MCF 10A (cell line): ENCODE results near the gene ADRA1B. TPM values are rescaled to one million over a fixed set of nuclear protein-coding genes. Genes with fewer than 3 reads are reported as not detected.

ENCODE experiments used
- BruUV-seq: library from RNA; stranded (reverse); fragments of 400-500 nt; replicated peaks from 2 replicates; lab custom pipeline; 2021; lab: Mats Ljungman, UMichigan
- CTCF ChIA-PET: fragments of 300-600 bp; sonication (Branson Sonifier 250); formaldehyde crosslinking; extraction: SDS; loops from one replicate; lab custom pipeline; 2021; ENCODE audit warnings: antibody characterized with exemption, inconsistent platforms; lab: Yijun Ruan, JAX
- POLR2A ChIA-PET: fragments of 300-600, 350-650 bp; sonication (Branson Sonifier 250); formaldehyde crosslinking; extraction: SDS; loops from one replicate; lab custom pipeline; 2020; ENCODE audit warnings: antibody characterized with exemption, inconsistent platforms; lab: Yijun Ruan, JAX
- DNase-seq: peaks from one replicate; pipeline ENCODE4 v3.0.0-alpha.2; 2018; ENCODE audit not compliant: unreplicated experiment
- H3K27ac Mint-ChIP-seq: one replicate; pipeline ENCODE4 v1.8.0; 2022; ENCODE audit warnings: mild to moderate bottlenecking, low read depth, mixed read lengths; ENCODE audit not compliant: unreplicated experiment
- H3K27me3 Mint-ChIP-seq: one replicate; pipeline ENCODE4 v1.8.0; 2022; ENCODE audit warnings: mixed read lengths; ENCODE audit not compliant: insufficient read depth, unreplicated experiment
- H3K36me3 Mint-ChIP-seq: one replicate; pipeline ENCODE4 v1.8.0; 2022; ENCODE audit warnings: mild to moderate bottlenecking, moderate library complexity, mixed read lengths; ENCODE audit not compliant: insufficient read depth, unreplicated experiment
- H3K4me1 Mint-ChIP-seq: one replicate; pipeline ENCODE4 v1.8.0; 2022; ENCODE audit warnings: mixed read lengths; ENCODE audit not compliant: insufficient read depth, unreplicated experiment
- H3K4me3 Mint-ChIP-seq: one replicate; pipeline ENCODE4 v1.8.0; 2022; ENCODE audit warnings: mild to moderate bottlenecking, moderate library complexity, mixed read lengths; ENCODE audit not compliant: unreplicated experiment
- H3K9me3 Mint-ChIP-seq: one replicate; pipeline ENCODE4 v1.8.0; 2022; ENCODE audit warnings: mixed read lengths; ENCODE audit not compliant: unreplicated experiment
- CTCF ChIP-seq: fragments of 200-600 bp; IDR thresholded peaks from one replicate; pipeline ENCODE4 v1.8.0; 2022; ENCODE audit warnings: antibody characterized with exemption, mild to moderate bottlenecking; ENCODE audit not compliant: unreplicated experiment
- intact Hi-C: fragments of 100-400 bp; cut with micrococcal nuclease; formaldehyde crosslinking; loops from 2 replicates; pipeline ENCODE4 v1.14.1; 2022
- total RNA-seq: library from RNA; stranded (reverse); gene quantifications from 2 replicates; pipeline ENCODE4 v1.2.3, GENCODE V29; 2022

ADRA1B gene
- total RNA-seq, 1 experiment from 2014 or later: 0.14 TPM

GRCh38 chr5:159928122-159928909, 12.0 kb downstream of the ADRA1B start:
- DNase-seq: peak; percentile 94
- ChIA-PET CTCF (interaction anchor here (0.6 to 1.7 kb wide), 8 partner anchors 9 to 1754 kb away, joined by 3 to 8 read pairs (median 4); no protein-coding TSS in a partner anchor), POLR2A (interaction anchor here (0.7 to 1.6 kb wide), 7 partner anchors 9 to 587 kb away, joined by 3 to 11 read pairs (median 4); no protein-coding TSS in a partner anchor)
- H3K4me3 Mint-ChIP-seq: peak overlapping the region; percentile 44
- BruUV-seq: no TSS peak
- no peak for TF ChIP-seq CTCF
- H3K27ac Mint-ChIP-seq: peak overlapping the region; percentile 33
- H3K9me3 Mint-ChIP-seq: no peaks in the 10 kb centered on the region
- H3K36me3 Mint-ChIP-seq: no peaks in the 10 kb centered on the region
- H3K4me1 Mint-ChIP-seq: peaks cover 17% of the 10 kb centered on the region
- no peaks in the 10 kb centered on the region for H3K27me3 Mint-ChIP-seq
- intact Hi-C loops: loop anchor here (2.0 kb wide), 1 partner anchor 78 kb away; no protein-coding TSS in a partner anchor

GRCh38 chr5:159929176-159929575, 12.9 kb downstream of the ADRA1B start:
- Mint-ChIP-seq H3K9me3 (no peaks in the 10 kb centered on the region), H3K36me3 (no peaks in the 10 kb centered on the region), H3K27ac (peak overlapping the region; percentile 33), H3K27me3 (no peaks in the 10 kb centered on the region), H3K4me1 (peaks cover 17% of the 10 kb centered on the region), H3K4me3 (no peak overlapping the region)
- BruUV-seq: no TSS peak
- no peak for TF ChIP-seq CTCF
- no peak for DNase-seq
- intact Hi-C loops: loop anchor here (2.0 kb wide), 1 partner anchor 78 kb away; no protein-coding TSS in a partner anchor
- CTCF ChIA-PET: interaction anchor here (1.1 to 1.7 kb wide), 2 partner anchors 58 to 153 kb away, joined by 3 to 8 read pairs; no protein-coding TSS in a partner anchor
- POLR2A ChIA-PET: interaction anchor here (0.7 to 1.6 kb wide), 2 partner anchors 10 to 16 kb away, joined by 3 to 9 read pairs; no protein-coding TSS in a partner anchor

GRCh38 chr5:159933531-159934485, 17.5 kb downstream of the ADRA1B start:
- Mint-ChIP-seq H3K4me1 (peaks cover 24% of the 10 kb centered on the region), H3K9me3 (no peaks in the 10 kb centered on the region), H3K27me3 (no peaks in the 10 kb centered on the region), H3K4me3 (no peak overlapping the region), H3K36me3 (no peaks in the 10 kb centered on the region), H3K27ac (no peak overlapping the region)
- intact Hi-C loops: no loop called here
- BruUV-seq: no TSS peak
- no peak for TF ChIP-seq CTCF
- CTCF ChIA-PET: interaction anchor here (0.6 to 2.0 kb wide), 5 partner anchors 18 to 117 kb away, joined by 3 to 9 read pairs (median 3); no protein-coding TSS in a partner anchor
- DNase-seq: no peak
- POLR2A ChIA-PET: interaction anchor here (0.6 to 1.4 kb wide), 2 partner anchors 20 to 1071 kb away, joined by 3 to 4 read pairs; no protein-coding TSS in a partner anchor
